Progenitor cell of endocrine pancreas (in vitro differentiated cells): ENCODE results near the gene LTV1. TPM values are rescaled to one million over a fixed set of nuclear protein-coding genes. Genes with fewer than 3 reads are reported as not detected.
A peak's percentile ranks its signal among the peaks of the same experiment; 100 is the strongest.

Experiments
- DNase-seq: peaks from one replicate; pipeline ENCODE4 v3.0.0; 2021; ENCODE audit warnings: low spot score; ENCODE audit not compliant: unreplicated experiment
- H3K27ac Mint-ChIP-seq: 2 replicates; pipeline ENCODE4 v1.8.0; 2021; ENCODE audit warnings: mild to moderate bottlenecking, moderate library complexity, mixed read lengths
- H3K27me3 Mint-ChIP-seq: 2 replicates; pipeline ENCODE4 v1.8.0; 2021; ENCODE audit warnings: mixed read lengths
- H3K36me3 Mint-ChIP-seq: 2 replicates; pipeline ENCODE4 v1.8.0; 2022; ENCODE audit warnings: mixed read lengths; ENCODE audit not compliant: insufficient read depth
- H3K4me1 Mint-ChIP-seq: 2 replicates; pipeline ENCODE4 v1.8.0; 2021; ENCODE audit warnings: low read depth, mixed read lengths
- H3K4me3 Mint-ChIP-seq: 2 replicates; pipeline ENCODE4 v1.8.0; 2021; ENCODE audit warnings: low read depth, mild to moderate bottlenecking, moderate library complexity, mixed read lengths
- H3K9me3 Mint-ChIP-seq: 2 replicates; pipeline ENCODE4 v1.8.0; 2021; ENCODE audit warnings: low read depth, mixed read lengths
- CTCF ChIP-seq: fragments of 200-600 bp; sonication (generic); IDR thresholded peaks from one replicate; pipeline ENCODE4 v1.5.0; 2021; ENCODE audit warnings: antibody characterized with exemption, mild to moderate bottlenecking; ENCODE audit not compliant: unreplicated experiment
- total RNA-seq: library from RNA; stranded (reverse); gene quantifications from 2 replicates; pipeline ENCODE4 v1.2.1, GENCODE V29; 2021

The LTV1 gene
- total RNA-seq, 1 donor from 2014 or later: 21.8 TPM

DNA sequence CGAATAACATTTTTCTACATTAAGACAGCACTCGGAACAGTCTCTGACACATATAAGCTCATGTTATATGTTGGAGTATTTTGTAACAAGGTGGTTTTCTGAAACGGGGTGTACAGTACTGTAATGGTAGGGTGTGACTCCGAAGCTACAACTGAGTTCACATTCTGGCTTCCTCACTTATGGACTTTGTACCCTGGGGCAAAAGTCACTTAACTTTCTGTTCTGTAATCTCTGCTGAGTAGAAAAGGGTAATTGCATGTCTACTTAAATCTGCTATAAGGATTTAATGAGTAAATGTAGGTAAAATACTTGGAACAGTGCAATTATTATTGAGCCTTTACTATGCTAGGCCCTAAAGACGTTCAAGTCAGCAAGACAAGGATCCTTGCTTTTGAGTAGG, 4.7 kb upstream of the LTV1 start:
- Mint-ChIP-seq H3K36me3 (no peaks in the 10 kb centered on the region), H3K4me3 (no peak overlapping the region), H3K27ac (no peak overlapping the region), H3K9me3 (no peaks in the 10 kb centered on the region), H3K4me1 (peaks cover 6% of the 10 kb centered on the region), H3K27me3 (no peaks in the 10 kb centered on the region)
- TF ChIP-seq CTCF: no peak
- DNase-seq: no peak

- H3K27ac Mint-ChIP-seq: peak overlapping the region; percentile 5
- TF ChIP-seq CTCF: no peak
- H3K36me3 Mint-ChIP-seq: no peaks in the 10 kb centered on the region
- H3K9me3 Mint-ChIP-seq: no peaks in the 10 kb centered on the region
- DNase-seq: no peak
- H3K27me3 Mint-ChIP-seq: no peaks in the 10 kb centered on the region
- H3K4me3 Mint-ChIP-seq: no peak overlapping the region
- peaks cover 12% of the 10 kb centered on the region for H3K4me1 Mint-ChIP-seq
Measured at GRCh38 chr6:143839196-143839595, 3.9 kb upstream of the LTV1 start.

- no peak for DNase-seq
- no peaks in the 10 kb centered on the region for H3K9me3 Mint-ChIP-seq
- peaks cover 14% of the 10 kb centered on the region for H3K4me1 Mint-ChIP-seq
- H3K27ac Mint-ChIP-seq: peak overlapping the region; percentile 43
- H3K4me3 Mint-ChIP-seq: peak overlapping the region; percentile 48
- no peaks in the 10 kb centered on the region for H3K27me3 Mint-ChIP-seq
- no peak for TF ChIP-seq CTCF
- peaks cover 5% of the 10 kb centered on the region for H3K36me3 Mint-ChIP-seq
Measured at GRCh38 chr6:143840595-143841265, 2.4 kb upstream of the LTV1 start.

DNA sequence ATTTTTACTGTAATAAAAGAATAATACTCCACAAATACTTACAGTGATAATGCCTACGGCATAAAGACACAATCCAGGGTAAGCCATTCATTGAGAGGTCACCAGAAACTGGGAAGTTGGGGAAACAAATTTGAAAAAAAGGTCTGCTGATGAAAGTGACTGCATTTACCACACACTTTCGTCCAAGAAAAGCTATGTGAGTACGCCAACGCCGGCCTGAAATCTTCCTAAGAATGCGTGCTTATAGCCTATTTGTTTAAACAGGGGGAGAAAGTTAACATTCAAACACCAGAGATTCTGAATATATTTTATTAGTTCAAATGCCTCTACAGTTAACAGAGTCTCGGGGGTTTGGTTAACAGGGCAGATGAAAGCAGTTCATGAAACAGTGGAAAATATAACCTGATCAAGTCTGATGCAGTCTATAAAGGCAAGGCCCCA, 657 bp upstream of the LTV1 start:
- Mint-ChIP-seq H3K27ac (peak overlapping the region; percentile 100), H3K4me1 (peaks cover 14% of the 10 kb centered on the region), H3K4me3 (peak overlapping the region; percentile 90), H3K27me3 (no peaks in the 10 kb centered on the region), H3K9me3 (no peaks in the 10 kb centered on the region), H3K36me3 (peaks cover 9% of the 10 kb centered on the region)
- no peak for TF ChIP-seq CTCF
- DNase-seq: no peak

DNA sequence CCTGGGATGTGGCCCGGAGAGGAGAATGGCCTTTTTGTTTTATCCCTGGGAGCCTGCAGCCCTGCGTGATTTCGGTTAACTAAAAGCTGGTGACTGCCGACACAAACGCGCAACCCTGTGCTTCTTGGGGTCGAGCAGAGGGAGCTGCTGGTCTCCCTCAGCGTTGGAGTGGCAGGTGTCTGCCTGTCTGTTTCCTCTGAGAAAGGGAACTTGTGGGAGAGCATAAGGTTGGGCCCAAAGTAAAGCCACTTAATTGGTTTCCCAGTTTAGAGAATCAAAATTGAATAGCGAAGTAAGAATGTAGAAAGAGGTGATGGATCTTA, 500 bp downstream of the LTV1 start:
- DNase-seq: no peak
- TF ChIP-seq CTCF: no peak
- Mint-ChIP-seq H3K4me1 (peaks cover 13% of the 10 kb centered on the region), H3K9me3 (no peaks in the 10 kb centered on the region), H3K27ac (peak overlapping the region; percentile 100), H3K27me3 (no peaks in the 10 kb centered on the region), H3K36me3 (peaks cover 15% of the 10 kb centered on the region), H3K4me3 (peak overlapping the region; percentile 90)
